ENCODE data around the gene SAMD7.

DNA sequence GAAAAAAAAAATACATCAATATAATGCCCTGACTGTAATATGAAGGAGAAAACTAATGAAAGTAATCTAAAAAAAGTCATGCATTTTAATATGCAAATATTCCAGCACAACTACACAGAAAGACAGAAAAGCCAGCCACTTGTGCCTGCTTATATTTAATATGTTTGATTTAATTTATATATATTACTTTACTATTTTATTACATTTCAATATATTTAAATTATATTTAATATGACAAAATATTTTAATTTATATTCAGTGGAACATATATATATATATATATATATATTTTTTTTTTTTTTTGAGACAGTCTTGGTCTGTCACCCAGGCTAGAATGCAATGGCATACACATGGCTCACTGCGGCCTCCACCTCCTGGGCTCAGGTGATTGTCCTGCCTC is 14.1 kb upstream of the SAMD7 start:
- TF ChIP-seq NFIC (IDR thresholded peaks at IDR 0.05): no peak
- TF ChIP-seq EP300 (IDR thresholded peaks at IDR 0.05; ENCODE audit: borderline replicate concordance): no peak
- TF ChIP-seq, protein P1, sequence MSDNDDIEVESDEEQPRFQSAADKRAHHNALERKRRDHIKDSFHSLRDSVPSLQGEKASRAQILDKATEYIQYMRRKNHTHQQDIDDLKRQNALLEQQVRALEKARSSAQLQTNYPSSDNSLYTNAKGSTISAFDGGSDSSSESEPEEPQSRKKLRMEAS (IDR thresholded peaks at IDR 0.05): no peak
- TF ChIP-seq TEAD4 (IDR thresholded peaks at IDR 0.05): no peak
- TF ChIP-seq, protein P2, sequence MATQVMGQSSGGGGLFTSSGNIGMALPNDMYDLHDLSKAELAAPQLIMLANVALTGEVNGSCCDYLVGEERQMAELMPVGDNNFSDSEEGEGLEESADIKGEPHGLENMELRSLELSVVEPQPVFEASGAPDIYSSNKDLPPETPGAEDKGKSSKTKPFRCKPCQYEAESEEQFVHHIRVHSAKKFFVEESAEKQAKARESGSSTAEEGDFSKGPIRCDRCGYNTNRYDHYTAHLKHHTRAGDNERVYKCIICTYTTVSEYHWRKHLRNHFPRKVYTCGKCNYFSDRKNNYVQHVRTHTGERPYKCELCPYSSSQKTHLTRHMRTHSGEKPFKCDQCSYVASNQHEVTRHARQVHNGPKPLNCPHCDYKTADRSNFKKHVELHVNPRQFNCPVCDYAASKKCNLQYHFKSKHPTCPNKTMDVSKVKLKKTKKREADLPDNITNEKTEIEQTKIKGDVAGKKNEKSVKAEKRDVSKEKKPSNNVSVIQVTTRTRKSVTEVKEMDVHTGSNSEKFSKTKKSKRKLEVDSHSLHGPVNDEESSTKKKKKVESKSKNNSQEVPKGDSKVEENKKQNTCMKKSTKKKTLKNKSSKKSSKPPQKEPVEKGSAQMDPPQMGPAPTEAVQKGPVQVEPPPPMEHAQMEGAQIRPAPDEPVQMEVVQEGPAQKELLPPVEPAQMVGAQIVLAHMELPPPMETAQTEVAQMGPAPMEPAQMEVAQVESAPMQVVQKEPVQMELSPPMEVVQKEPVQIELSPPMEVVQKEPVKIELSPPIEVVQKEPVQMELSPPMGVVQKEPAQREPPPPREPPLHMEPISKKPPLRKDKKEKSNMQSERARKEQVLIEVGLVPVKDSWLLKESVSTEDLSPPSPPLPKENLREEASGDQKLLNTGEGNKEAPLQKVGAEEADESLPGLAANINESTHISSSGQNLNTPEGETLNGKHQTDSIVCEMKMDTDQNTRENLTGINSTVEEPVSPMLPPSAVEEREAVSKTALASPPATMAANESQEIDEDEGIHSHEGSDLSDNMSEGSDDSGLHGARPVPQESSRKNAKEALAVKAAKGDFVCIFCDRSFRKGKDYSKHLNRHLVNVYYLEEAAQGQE (IDR thresholded peaks at IDR 0.05; ENCODE audit: low read depth): no peak
- no peak for TF ChIP-seq TAF1 (IDR thresholded peaks at IDR 0.05; ENCODE audit: low read depth)
